ENCODE measurements around the gene MED7.

DNA sequence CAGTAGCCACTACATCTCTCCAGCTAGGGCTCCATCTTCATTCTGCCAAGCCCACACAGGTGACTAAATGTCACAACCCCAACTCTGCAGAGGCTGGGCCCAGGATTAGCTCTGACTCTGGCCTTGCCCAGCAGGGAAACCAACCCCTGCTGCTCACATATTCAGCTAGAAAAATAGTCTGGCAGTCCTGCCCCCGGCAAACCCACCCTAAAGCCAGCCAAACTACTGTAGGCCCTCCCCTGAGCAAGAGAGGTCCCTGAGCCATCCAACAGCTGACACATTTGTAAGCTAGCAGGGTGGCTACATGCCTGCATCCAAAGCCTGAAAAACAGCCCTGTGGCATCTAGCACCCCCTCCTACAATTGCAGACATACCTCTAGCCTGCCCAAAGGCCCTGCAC lies 22.6 kb downstream of the MED7 start:
- TF ChIP-seq, protein P1, sequence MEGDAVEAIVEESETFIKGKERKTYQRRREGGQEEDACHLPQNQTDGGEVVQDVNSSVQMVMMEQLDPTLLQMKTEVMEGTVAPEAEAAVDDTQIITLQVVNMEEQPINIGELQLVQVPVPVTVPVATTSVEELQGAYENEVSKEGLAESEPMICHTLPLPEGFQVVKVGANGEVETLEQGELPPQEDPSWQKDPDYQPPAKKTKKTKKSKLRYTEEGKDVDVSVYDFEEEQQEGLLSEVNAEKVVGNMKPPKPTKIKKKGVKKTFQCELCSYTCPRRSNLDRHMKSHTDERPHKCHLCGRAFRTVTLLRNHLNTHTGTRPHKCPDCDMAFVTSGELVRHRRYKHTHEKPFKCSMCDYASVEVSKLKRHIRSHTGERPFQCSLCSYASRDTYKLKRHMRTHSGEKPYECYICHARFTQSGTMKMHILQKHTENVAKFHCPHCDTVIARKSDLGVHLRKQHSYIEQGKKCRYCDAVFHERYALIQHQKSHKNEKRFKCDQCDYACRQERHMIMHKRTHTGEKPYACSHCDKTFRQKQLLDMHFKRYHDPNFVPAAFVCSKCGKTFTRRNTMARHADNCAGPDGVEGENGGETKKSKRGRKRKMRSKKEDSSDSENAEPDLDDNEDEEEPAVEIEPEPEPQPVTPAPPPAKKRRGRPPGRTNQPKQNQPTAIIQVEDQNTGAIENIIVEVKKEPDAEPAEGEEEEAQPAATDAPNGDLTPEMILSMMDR (conservative IDR thresholded peaks at IDR 0.05 in 1 of 2, IDR thresholded peaks at IDR 0.05 in 1 of 2; ENCODE audit: extremely low read depth in 1 of 2, insufficient read depth in 1 of 2, low read depth in 1 of 2, low read length in 2 of 2): no peak
- TF ChIP-seq EZH2 (IDR thresholded peaks at IDR 0.05; ENCODE audit: borderline replicate concordance, low read length): no peak

Measured in mammary epithelial cell (primary cell).